Cardiac septum (tissue), 1 donor: Measurements from ENCODE around the gene ZNF620. TPM values are rescaled to one million over a fixed set of nuclear protein-coding genes. Genes with fewer than 3 reads are reported as not detected.
"Not testable (repeated sequence)": the region's sequence is repeated elsewhere in the genome, so short reads cannot be mapped to it uniquely, and the experiment has no call there.

Experiments used
- DNase-seq: peaks from one replicate; pipeline ENCODE4 v3.0.0-alpha.2; 2020; ENCODE audit warnings: low spot score
- intact Hi-C: fragments of 100-400 bp; cut with DNase I; formaldehyde crosslinking; loops from one replicate; pipeline ENCODE4 v1.14.0; 2022
- long read RNA-seq: library from polyadenylated mRNA; unstranded; transcript quantifications from one replicate; pipeline ENCODE4 v2.0.0, GENCODE V29; 2021
- total RNA-seq: library from RNA; stranded (reverse); fragmentation: NEBNext Ultra II Directional; extraction: Animal tissue kit (Norgen Biotek cat#: 25700); gene quantifications from one replicate; pipeline ENCODE4 v1.2.1, GENCODE V29; 2021
- donor health status: DM: no; HTN: no; CAD: no.

The ZNF620 gene
- 1.5 TPM for total RNA-seq
- long read RNA-seq, partial matches to known transcripts, result 0 of 1 reads
- long read RNA-seq, other reads (novel, unspliced or antisense), result 1 of 1 reads

GRCh38 chr3:40505599-40506462 is at the start of gene ZNF620:
ZNF620 (plus strand) TSS chr3:40506039; CDS start chr3:40506353, 314 bp downstream.
- peak; percentile 83 for DNase-seq
- intact Hi-C loops, result loop anchor here (1.0 to 5.0 kb wide), 2 partner anchors 29 to 54 kb away; partner anchors contain the start of gene ZNF619

GRCh38 chr3:40456279-40456939 is 49.4 kb upstream of the ZNF620 start:
- DNase-seq, result no peak
- intact Hi-C loops, result loop anchor here (2.0 to 5.0 kb wide), 2 partner anchors 68 to 144 kb away; partner anchors contain the start of gene ZNF621

DNA sequence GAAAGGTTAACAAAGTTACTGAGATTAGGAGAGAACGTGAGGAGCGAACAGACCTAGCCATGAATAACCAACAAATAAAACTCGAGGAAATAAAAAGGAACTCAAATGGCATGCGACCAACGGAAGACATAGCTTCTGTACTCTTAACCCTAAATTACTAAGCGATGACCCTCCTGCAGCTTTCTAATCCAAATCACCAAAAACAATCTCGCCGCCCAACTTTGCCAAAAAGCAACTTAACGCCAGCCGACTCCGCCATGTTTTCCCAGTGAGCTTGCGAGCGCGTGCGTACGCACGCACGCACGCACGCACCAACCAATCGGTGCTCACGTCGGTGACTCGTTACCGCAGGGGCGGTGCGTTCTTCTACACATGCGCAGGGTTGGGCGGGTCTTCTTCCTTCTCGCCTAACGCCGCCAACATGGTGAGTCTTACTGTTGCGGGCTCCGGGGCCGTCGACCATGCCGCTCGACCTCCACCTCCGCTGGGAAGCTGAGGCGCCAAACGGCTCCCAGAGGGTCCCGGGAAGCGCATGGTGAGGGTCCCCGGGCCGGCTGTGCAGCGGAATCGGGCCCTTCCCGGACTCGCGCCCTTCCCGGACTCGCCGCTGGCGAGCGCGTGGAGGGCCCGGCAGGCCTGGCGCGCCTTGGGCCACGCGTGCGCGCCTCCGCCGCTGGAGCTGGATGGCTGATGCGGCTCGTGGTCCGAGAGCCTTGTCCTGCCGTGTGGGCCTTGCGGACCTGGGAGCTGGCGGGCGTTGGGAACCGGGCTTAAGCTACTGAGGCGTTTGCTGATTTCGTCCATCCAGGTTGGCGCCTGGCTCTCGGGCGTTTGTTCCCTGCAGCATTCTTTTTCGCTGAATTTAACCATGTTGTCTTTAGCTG is 48.7 kb upstream of the ZNF620 start, which contains the start of gene RPL14:
RPL14 (plus strand) TSS at position 400 of the 884 bp plus-strand sequence; CDS start at position 533, 133 bp downstream.
- intact Hi-C loops, result loop anchor here (2.0 to 5.0 kb wide), 2 partner anchors 68 to 145 kb away; partner anchors contain the start of gene ZNF621
- peak; percentile 98 for DNase-seq

DNA sequence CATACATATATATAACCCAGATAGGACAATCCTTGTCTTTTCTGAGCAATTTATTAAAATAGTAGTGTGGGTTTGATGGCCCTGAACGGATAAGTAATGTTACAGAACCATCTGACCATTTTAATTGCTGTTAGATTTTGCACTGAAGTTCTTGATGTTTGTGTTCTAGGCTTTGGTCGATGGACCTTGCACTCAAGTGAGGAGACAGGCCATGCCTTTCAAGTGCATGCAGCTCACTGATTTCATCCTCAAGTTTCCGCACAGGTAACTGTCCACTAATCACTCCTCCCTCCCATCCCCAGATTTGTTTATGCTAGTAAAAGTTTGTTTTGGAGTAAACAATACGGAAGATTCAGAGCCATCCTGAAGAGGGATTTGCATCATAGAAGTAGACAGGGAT is 47.4 kb upstream of the ZNF620 start:
- intact Hi-C loops, result loop anchor here (5.0 kb wide), 1 partner anchor 146 kb away; no protein-coding TSS in a partner anchor
- DNase-seq, result no peak

- intact Hi-C loops, DNase-seq: not testable (repeated sequence)
Observed at GRCh38 chr3:40460481-40460880, 45.4 kb upstream of the ZNF620 start.

DNA sequence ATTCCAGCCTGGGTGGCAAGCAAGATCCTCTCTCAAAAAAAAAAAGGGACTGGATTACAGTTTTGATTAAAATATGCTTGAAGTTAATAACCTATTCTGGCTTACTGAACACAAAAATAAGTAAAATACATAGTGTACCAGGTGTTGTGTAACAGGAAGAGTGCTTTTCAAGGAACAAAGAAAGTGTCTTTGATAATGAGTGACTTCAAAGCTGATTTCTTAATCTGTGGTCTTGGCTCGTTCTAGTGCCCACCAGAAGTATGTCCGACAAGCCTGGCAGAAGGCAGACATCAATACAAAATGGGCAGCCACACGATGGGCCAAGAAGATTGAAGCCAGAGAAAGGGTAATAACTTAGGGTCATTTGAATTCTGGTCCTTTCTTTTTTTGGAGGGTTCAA is 44.7 kb upstream of the ZNF620 start:
- intact Hi-C loops, result no loop called here
- DNase-seq, result no peak

DNA sequence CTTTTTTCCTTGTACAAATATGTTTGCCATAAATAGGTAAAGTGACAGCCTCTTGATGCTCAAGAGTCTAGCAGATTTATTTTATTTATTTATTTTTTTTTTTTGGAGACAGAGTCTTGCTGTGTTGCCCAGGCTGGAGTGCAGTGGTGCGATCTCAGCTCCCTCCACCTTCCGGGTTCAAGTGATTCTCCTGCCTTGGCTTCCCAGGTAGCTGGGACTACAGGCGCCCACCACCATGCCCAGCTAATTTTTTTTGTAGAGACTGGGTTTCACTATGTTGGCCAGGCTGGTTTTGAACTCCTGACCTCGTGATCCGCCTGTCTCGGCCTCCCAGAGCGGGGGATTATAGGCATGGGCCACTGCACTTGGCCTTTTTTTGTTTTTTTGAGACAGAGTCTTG is 43.0 kb upstream of the ZNF620 start:
- DNase-seq, intact Hi-C loops: not testable (repeated sequence)

DNA sequence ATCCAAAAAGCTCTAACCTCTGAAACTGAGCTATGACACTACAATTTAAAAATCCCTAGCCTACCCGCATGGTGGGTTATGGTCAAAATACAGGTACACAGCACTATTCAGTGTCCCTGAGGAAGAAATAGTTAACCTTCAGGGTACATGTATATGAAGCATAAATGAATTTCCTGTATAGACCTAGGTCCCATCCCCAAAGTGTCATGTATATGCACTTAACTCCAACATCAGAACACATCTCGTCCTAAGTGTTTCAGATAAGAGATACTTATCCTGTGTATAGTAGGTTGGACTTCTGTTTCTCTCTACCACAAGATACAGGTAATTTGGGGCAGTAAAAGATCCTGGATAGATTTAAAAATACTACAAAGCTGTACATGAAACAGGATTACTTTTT is 42.3 kb upstream of the ZNF620 start:
- intact Hi-C loops, result no loop called here
- DNase-seq, result no peak

DNA sequence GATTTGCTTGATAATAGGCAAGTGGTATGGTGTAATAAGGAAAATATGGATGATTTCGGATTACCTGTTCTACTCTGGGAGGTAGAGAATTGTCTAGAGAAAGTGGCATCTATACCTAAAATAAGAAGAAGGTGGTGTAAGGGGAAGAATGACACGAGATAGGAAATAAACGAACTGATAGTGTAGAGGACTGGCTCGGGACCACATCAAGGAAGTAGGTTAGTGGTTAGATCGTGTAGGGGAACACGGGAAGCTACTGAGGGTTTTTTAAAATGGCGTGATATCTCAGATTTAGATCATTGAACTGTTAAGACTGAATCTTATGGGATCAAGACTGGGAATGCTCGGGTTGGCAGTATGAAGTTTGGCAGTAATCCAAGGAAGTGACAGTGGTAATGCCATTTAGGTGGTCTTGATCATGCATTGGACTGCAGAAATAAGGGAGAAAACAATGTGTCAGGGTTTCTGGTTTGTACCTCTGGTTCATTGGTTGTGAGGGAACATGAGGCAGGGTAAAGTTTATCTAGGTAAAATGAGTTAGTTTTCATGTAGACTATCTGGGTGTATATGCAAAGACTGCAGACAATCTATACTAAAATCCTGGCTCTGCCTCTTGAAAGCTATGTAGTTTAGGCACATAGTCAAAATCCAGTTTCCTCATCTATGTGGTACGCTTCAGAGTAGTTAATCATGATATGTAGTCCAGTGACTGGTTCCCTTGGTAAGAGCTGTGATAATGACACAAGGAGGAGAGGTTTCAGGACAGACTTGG is 41.3 kb upstream of the ZNF620 start:
- intact Hi-C loops, result no loop called here
- DNase-seq, result no peak

DNA sequence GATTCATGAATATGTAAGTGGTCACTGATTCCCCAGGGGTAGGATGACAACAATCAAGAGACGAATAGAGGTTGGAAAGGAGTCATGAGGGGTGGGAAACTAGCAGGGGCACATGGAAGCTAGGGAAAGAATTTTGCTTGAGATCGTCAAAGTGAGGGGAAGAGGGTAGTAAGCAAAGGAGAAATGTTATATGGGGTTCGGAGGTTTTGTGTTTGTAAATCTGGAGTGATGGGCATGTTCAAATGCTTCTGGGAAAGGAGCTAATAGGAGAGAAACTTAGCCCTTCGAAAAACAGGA is 40.8 kb upstream of the ZNF620 start:
- intact Hi-C loops, result no loop called here
- DNase-seq, result no peak

DNA sequence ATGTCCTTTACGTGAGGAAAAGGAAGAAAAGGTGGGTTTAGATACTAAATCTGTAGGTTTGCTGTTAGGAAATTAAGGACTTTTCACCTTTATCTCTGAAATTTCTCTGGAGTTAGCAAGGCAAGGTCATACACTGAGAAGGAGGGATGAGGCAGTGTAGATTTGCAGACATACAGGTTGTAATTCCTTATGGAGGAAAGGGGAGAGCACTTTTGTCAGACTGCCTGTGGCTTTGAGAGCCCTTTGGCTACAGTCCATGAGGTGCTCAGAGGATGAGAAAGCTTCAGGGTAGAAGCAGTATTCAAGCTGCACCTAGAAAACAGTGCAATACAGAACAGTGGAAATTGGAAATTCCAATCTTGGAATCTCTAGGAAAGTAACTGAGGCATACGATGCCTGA is 40.4 kb upstream of the ZNF620 start:
- intact Hi-C loops, result no loop called here
- DNase-seq, result no peak

GRCh38 chr3:40468018-40468417 is 37.8 kb upstream of the ZNF620 start:
- intact Hi-C loops, result no loop called here
- no peak for DNase-seq

DNA sequence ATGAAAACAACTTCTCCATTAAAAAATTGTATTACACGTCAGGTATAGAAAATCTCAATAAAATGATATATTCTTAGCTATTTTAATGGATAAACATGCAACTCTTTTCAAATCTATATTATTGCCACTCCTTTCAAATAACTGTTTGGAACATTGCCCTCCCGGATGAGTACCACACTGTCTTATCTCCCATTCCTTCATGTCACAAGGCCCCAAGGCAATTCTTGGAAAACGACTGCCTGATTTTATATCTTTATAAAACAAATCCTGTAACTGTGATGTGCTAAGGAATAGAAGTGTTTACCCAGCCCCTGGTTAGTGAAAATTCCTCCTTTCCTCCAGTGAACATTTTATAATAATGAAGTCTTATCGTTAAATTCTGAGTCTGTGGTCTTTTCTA is 35.1 kb upstream of the ZNF620 start:
- DNase-seq, result no peak
- intact Hi-C loops, result no loop called here

GRCh38 chr3:40476478-40477470 is 29.1 kb upstream of the ZNF620 start, which contains the start of gene ZNF619:
ZNF619 (plus strand) TSS chr3:40477122; CDS start chr3:40477980, 858 bp downstream.
- intact Hi-C loops, result loop anchor here (1.0 to 2.0 kb wide), 2 partner anchors 29 to 48 kb away; partner anchors contain the start of gene ZNF621
- peak; percentile 92 for DNase-seq

DNA sequence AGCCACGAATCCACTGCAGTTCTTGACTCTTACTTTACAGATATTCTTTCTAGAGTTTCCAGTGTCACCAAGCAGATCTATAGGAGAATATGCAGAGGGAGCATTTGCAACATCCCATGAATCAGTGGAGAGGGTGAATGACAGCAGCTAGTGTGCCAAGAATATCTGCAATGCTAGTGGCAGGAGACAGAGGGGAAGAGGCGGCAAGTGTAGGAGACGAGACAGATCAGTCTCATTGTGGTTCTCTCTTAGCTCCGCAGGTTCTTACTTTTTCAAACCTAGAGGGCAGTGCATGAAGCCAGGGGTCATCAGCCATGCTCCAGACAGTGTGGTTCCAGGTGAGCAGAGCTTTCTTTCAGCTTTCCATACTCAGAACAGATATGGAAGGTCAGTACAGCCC is 28.2 kb upstream of the ZNF620 start:
- DNase-seq, result no peak
- intact Hi-C loops, result loop anchor here (1.0 to 2.0 kb wide), 2 partner anchors 28 to 47 kb away; partner anchors contain the start of gene ZNF621

- DNase-seq, result no peak
- intact Hi-C loops, result no loop called here
Observed at GRCh38 chr3:40487172-40487571, 18.7 kb upstream of the ZNF620 start.

- intact Hi-C loops, result no loop called here
- DNase-seq, result no peak
Observed at GRCh38 chr3:40490916-40491315, 14.9 kb upstream of the ZNF620 start.
